ENCODE data around the gene RABGAP1L.
"Not testable (repeated sequence)": the region's sequence is repeated elsewhere in the genome, so short reads cannot be mapped to it uniquely, and the experiment has no call there.

DNA sequence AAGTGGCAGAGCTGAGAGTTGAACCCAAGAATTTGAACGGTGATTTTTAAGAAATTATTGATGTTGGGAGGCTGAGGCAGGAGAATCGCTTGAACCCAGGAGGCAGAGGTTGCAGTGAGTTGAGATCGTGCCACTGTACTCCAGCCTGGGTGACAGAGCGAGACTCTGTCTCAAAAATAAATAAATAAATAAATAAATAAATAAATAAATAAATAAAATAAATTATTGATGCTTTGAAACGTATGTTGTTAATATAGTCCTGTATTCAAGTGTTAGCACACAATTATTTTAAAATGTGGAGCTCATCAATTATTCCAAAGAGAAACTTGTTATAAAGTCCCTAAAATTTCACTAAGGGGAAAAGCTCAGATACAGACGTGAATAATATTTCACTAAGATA, 357.4 kb downstream of the RABGAP1L start:
- TF ChIP-seq, protein P1, sequence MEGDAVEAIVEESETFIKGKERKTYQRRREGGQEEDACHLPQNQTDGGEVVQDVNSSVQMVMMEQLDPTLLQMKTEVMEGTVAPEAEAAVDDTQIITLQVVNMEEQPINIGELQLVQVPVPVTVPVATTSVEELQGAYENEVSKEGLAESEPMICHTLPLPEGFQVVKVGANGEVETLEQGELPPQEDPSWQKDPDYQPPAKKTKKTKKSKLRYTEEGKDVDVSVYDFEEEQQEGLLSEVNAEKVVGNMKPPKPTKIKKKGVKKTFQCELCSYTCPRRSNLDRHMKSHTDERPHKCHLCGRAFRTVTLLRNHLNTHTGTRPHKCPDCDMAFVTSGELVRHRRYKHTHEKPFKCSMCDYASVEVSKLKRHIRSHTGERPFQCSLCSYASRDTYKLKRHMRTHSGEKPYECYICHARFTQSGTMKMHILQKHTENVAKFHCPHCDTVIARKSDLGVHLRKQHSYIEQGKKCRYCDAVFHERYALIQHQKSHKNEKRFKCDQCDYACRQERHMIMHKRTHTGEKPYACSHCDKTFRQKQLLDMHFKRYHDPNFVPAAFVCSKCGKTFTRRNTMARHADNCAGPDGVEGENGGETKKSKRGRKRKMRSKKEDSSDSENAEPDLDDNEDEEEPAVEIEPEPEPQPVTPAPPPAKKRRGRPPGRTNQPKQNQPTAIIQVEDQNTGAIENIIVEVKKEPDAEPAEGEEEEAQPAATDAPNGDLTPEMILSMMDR (IDR thresholded peaks at IDR 0.05; ENCODE audit: low read depth, low read length): not testable (repeated sequence)
- not testable (repeated sequence) for TF ChIP-seq POLR2A (IDR thresholded peaks at IDR 0.05; ENCODE audit: extremely low read depth, insufficient read length); MYC (IDR thresholded peaks at IDR 0.05; ENCODE audit: low read depth, low read length)
